Lung (tissue), 12 donors: Measurements from ENCODE around the gene ATP8B4. TPM values are rescaled to one million over a fixed set of nuclear protein-coding genes. Genes with fewer than 3 reads are reported as not detected.
"Not testable (repeated sequence)": the region's sequence is repeated elsewhere in the genome, so short reads cannot be mapped to it uniquely, and the experiment has no call there.

Experiments used
- ATAC-seq: fragments of 200-7000 bp; cut with Tn5 transposase; one replicate; pipeline ENCODE4 v1.9.1; 2020; ENCODE audit warnings: moderate number of reproducible peaks; ENCODE audit not compliant: insufficient read depth, low FRiP score
- DNase-seq, 3 donors: peaks; one replicate each; pipeline ENCODE4 v3.0.0-alpha.2; 2013 to 2017
- H3K27ac ChIP-seq, 2 donors: one replicate each; pipeline ENCODE4 v1.5.1; 2013; ENCODE audit warnings: mild to moderate bottlenecking in 2 of 2, moderate library complexity in 2 of 2, control low read depth in 1 of 2, inconsistent platforms in 1 of 2, low read depth in 1 of 2, low read length in 1 of 2
- H3K27me3 ChIP-seq, 3 donors: one replicate each; pipeline ENCODE4 v1.5.1; 2013; ENCODE audit warnings: low read length in 2 of 3; ENCODE audit not compliant: control insufficient read depth in 3 of 3, insufficient read depth in 3 of 3
- H3K36me3 ChIP-seq, 4 donors: one replicate each; pipeline ENCODE4 v1.5.1; 2013; ENCODE audit warnings: low read length in 4 of 4, mild to moderate bottlenecking in 1 of 4, moderate library complexity in 1 of 4; ENCODE audit not compliant: control insufficient read depth in 4 of 4, insufficient read depth in 4 of 4
- H3K4me1 ChIP-seq, 5 donors: one replicate each; pipeline ENCODE4 v1.5.1; 2013; ENCODE audit warnings: low read length in 5 of 5, mild to moderate bottlenecking in 2 of 5, moderate library complexity in 1 of 5; ENCODE audit not compliant: control insufficient read depth in 5 of 5, insufficient read depth in 5 of 5
- H3K4me3 ChIP-seq: one replicate; pipeline ENCODE4 v1.5.1; 2013; ENCODE audit warnings: mild to moderate bottlenecking, control low read depth, moderate library complexity
- H3K9ac ChIP-seq, 2 donors: one replicate each; pipeline ENCODE4 v1.5.1; 2013; ENCODE audit warnings: low read length in 2 of 2, control low read depth in 1 of 2; ENCODE audit not compliant: insufficient read depth in 1 of 2
- H3K9me3 ChIP-seq, 4 donors: one replicate each; pipeline ENCODE4 v1.5.1; 2013; ENCODE audit warnings: low read length in 3 of 4, mild to moderate bottlenecking in 1 of 4, moderate library complexity in 1 of 4; ENCODE audit not compliant: control insufficient read depth in 4 of 4, insufficient read depth in 3 of 4
- CTCF ChIP-seq: IDR thresholded peaks from 2 replicates; pipeline ENCODE4 v1.5.1; 2012; ENCODE audit warnings: mild to moderate bottlenecking; ENCODE audit errors: control extremely low read depth, extremely low read depth
- WGBS, 2 donors: extraction: QIAGEN DNeasy Blood & Tissue Kit; methylation state at CpG; one replicate each; pipeline ENCODE4 v1.1.7; 2013; 5-methylcytosine and 5-hydroxymethylcytosine counted together
- polyA plus RNA-seq, 2 donors: library from polyadenylated mRNA; stranded (reverse); fragments of 200-250 nt; gene quantifications; one replicate each; pipeline ENCODE4 v1.2.1, GENCODE V29; 2013
- total RNA-seq, 2 donors: library from RNA; depleted of rRNA in 1 of 2; stranded (reverse); fragments of >200 nt in 1 of 2; gene quantifications; one replicate each; pipeline ENCODE4 v1.2.1, GENCODE V29; 2014 to 2021
- donor health status: control.
- donor health status: control.
- donor health status: Bipolar disorder and iron deficiency.
- donor health status: healthy.
- donor health status: DM: yes; HTN: yes; CAD: no.

The ATP8B4 gene
- total and polyA plus RNA-seq, 4 donors, result 1.6 to 23.1 (median 3.3) TPM

GRCh38 chr15:50162969-50163718, 44.1 kb upstream of the ATP8B4 start:
- 72 to 86% methylated on average over 2 of the region's 2 CpGs for WGBS, 2 donors
- TF ChIP-seq CTCF, result no peak
- Histone ChIP-seq H3K36me3 (no peaks in the 10 kb centered on the region), H3K4me3 (no peak overlapping the region), H3K4me1 (no peaks in the 10 kb centered on the region), H3K27ac (no peak overlapping the region), H3K9ac (no peak overlapping the region), H3K9me3 (no peaks in the 10 kb centered on the region), H3K27me3 (no peaks in the 10 kb centered on the region)
- ATAC-seq (no peak), DNase-seq (no peak)

GRCh38 chr15:50158236-50158635, 39.2 kb upstream of the ATP8B4 start:
- not testable (repeated sequence) for H3K9ac ChIP-seq, DNase-seq, H3K27ac ChIP-seq, H3K4me3 ChIP-seq, ATAC-seq, H3K9me3 ChIP-seq, H3K36me3 ChIP-seq, H3K4me1 ChIP-seq, H3K27me3 ChIP-seq
- 93 to 96% methylated on average over 18 to 28 of the region's 28 CpGs for WGBS, 2 donors

- no peak overlapping the region for H3K4me3 ChIP-seq
- TF ChIP-seq CTCF, result no peak
- H3K9ac ChIP-seq, result no peak overlapping the region
- DNase-seq, result no peak
- WGBS, 2 donors, result 96 to 99% methylated on average over 2 of the region's 2 CpGs
- no peak overlapping the region for H3K27ac ChIP-seq
- no peaks in the 10 kb centered on the region for H3K9me3 ChIP-seq
- H3K27me3 ChIP-seq, result no peaks in the 10 kb centered on the region
- no peak for ATAC-seq
- no peaks in the 10 kb centered on the region for H3K36me3 ChIP-seq
- no peaks in the 10 kb centered on the region for H3K4me1 ChIP-seq
These were observed 32.4 kb upstream of the ATP8B4 start for GRCh38 chr15:50151476-50151875.

GRCh38 chr15:50150851-50151250, 31.8 kb upstream of the ATP8B4 start:
- H3K4me1 ChIP-seq, result no peaks in the 10 kb centered on the region
- no peak overlapping the region for H3K27ac ChIP-seq
- TF ChIP-seq CTCF, result no peak
- no peaks in the 10 kb centered on the region for H3K9me3 ChIP-seq
- ATAC-seq (no peak), DNase-seq (no peak)
- no peaks in the 10 kb centered on the region for H3K27me3 ChIP-seq
- H3K9ac ChIP-seq, result no peak overlapping the region
- H3K36me3 ChIP-seq, result no peaks in the 10 kb centered on the region
- H3K4me3 ChIP-seq, result no peak overlapping the region
